Measurements from ENCODE around the gene ATR. TPM values are rescaled to one million over a fixed set of nuclear protein-coding genes. Genes with fewer than 3 reads are reported as not detected.

Gene ATR
- total RNA-seq, 1 experiment from 2014 or later: 24.7 TPM

DNA sequence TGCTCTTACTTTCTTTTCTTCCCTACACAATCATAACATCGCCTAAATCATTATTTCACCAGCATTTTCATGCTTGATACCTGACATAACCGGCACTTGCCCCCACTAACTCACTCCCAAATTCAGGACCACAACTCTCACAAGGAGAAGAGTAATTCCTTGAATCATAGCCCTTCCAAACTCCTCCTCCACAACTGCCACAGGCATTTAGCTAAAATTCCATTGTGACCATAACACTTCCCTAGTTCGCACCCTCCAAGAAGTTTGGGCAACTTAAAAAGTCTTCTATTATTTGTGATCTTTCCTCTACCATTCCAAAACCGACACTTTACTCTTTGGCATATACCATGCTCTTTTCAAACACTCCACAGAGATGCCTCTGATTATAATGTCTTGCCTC lies 71.3 kb downstream of the ATR start:
- ChIA-PET POLR2A (no interaction called here), CTCF (no interaction called here)
- intact Hi-C loops (cut with micrococcal nuclease): no loop called here

GRCh38 chr3:142502187-142502985 lies 76.1 kb downstream of the ATR start:
- peaks cover 2 to 6% of the 10 kb centered on the region in 2 experiments; a peak in 2 of 4 replicates for H3K36me3 ChIP-seq (ENCODE audit: control insufficient read depth in 1 of 2, insufficient read depth in 2 of 2, low read length in 2 of 2)
- ATAC-seq (no peak), DNase-seq (ENCODE audit: low read depth, low spot score) (no peak)
- H3K9me2 ChIP-seq (ENCODE audit: insufficient read depth): no peaks in the 10 kb centered on the region
- H3K9me3 ChIP-seq (ENCODE audit: control insufficient read depth in 1 of 2, insufficient read depth in 1 of 2, low read depth in 1 of 2, low read length in 2 of 2): no peaks in the 10 kb centered on the region
- ChIA-PET POLR2A (no interaction called here), RAD21 (ENCODE audit: low non-redundant PET in 1 of 2, low total read pairs in 2 of 2, uncharacterized antibody in 2 of 2, unreplicated experiment in 2 of 2) (interaction anchor here in 1 of 2 experiments (0.7 kb wide), 1 partner anchor 40 kb away, joined by 8 read pairs; no protein-coding TSS in a partner anchor), CTCF (no interaction called here)
- H2AFZ ChIP-seq (ENCODE audit: low read depth, low read length, poor library complexity, severe bottlenecking): no peak overlapping the region
- no peak overlapping the region for H3K4me3 ChIP-seq (replicated peaks in 1 of 2; ENCODE audit: low read depth in 1 of 2, low read length in 2 of 2)
- H3K27ac ChIP-seq (ENCODE audit: low read depth, low read length): no peak overlapping the region; the same call in 1 of the 2 replicates
- H3K4me1 ChIP-seq (ENCODE audit: control insufficient read depth in 1 of 2, insufficient read depth in 2 of 2, low read length in 2 of 2): peaks cover 7 to 17% of the 10 kb centered on the region in 2 experiments
- TF ChIP-seq EGR1 (IDR thresholded peaks at IDR 0.05; ENCODE audit: low read depth): no peak
- TF ChIP-seq, protein P1, sequence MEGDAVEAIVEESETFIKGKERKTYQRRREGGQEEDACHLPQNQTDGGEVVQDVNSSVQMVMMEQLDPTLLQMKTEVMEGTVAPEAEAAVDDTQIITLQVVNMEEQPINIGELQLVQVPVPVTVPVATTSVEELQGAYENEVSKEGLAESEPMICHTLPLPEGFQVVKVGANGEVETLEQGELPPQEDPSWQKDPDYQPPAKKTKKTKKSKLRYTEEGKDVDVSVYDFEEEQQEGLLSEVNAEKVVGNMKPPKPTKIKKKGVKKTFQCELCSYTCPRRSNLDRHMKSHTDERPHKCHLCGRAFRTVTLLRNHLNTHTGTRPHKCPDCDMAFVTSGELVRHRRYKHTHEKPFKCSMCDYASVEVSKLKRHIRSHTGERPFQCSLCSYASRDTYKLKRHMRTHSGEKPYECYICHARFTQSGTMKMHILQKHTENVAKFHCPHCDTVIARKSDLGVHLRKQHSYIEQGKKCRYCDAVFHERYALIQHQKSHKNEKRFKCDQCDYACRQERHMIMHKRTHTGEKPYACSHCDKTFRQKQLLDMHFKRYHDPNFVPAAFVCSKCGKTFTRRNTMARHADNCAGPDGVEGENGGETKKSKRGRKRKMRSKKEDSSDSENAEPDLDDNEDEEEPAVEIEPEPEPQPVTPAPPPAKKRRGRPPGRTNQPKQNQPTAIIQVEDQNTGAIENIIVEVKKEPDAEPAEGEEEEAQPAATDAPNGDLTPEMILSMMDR (IDR thresholded peaks at IDR 0.05 in 2 of 3, conservative IDR thresholded peaks at IDR 0.05 in 1 of 3; ENCODE audit: borderline replicate concordance in 1 of 3, insufficient read depth in 1 of 3, low read depth in 2 of 3, low read length in 2 of 3): no peak
- no peaks in the 10 kb centered on the region for H3K27me3 ChIP-seq (ENCODE audit: insufficient read depth, low read length)
- H3K4me2 ChIP-seq (ENCODE audit: low read length): no peak overlapping the region
- intact Hi-C loops (cut with micrococcal nuclease): no loop called here
- BruUV-seq (replicated peaks): no TSS peak
- H3K79me2 ChIP-seq (ENCODE audit: insufficient read depth, low read length): no peaks in the 10 kb centered on the region
- no peaks in the 10 kb centered on the region for H4K20me1 ChIP-seq (ENCODE audit: insufficient read depth)
- H3K9ac ChIP-seq (ENCODE audit: low read length): no peak overlapping the region

More for the DNA sequence above, 71.3 kb downstream of the ATR start:
- H3K4me3 ChIP-seq (replicated peaks in 1 of 2; ENCODE audit: low read depth in 1 of 2, low read length in 2 of 2): no peak overlapping the region
- H3K79me2 ChIP-seq (ENCODE audit: insufficient read depth, low read length): no peaks in the 10 kb centered on the region
- H3K27me3 ChIP-seq (ENCODE audit: insufficient read depth, low read length): no peaks in the 10 kb centered on the region
- no peak overlapping the region for H2AFZ ChIP-seq (ENCODE audit: low read depth, low read length, poor library complexity, severe bottlenecking)
- H3K4me2 ChIP-seq (ENCODE audit: low read length): no peak overlapping the region
- no peak for ATAC-seq
- BruUV-seq (replicated peaks): no TSS peak
- RAD21 ChIA-PET (ENCODE audit: low non-redundant PET in 1 of 2, low total read pairs in 2 of 2, uncharacterized antibody in 2 of 2, unreplicated experiment in 2 of 2): no interaction called here
- no peak for DNase-seq (ENCODE audit: low read depth, low spot score)
- H3K9ac ChIP-seq (ENCODE audit: low read length): no peak overlapping the region
- H3K9me2 ChIP-seq (ENCODE audit: insufficient read depth): no peaks in the 10 kb centered on the region
- H3K36me3 ChIP-seq (ENCODE audit: control insufficient read depth in 1 of 2, insufficient read depth in 2 of 2, low read length in 2 of 2): peaks cover 3 to 4% of the 10 kb centered on the region in 2 experiments; a peak in 2 of 4 replicates
- no peak for TF ChIP-seq EZH2phosphoT487 (IDR thresholded peaks at IDR 0.05; ENCODE audit: borderline replicate concordance)
- H4K20me1 ChIP-seq (ENCODE audit: insufficient read depth): 0 out of 2 replicates have a peak, but pooled peaks cover 3% of the 10 kb centered on the region
- H3K27ac ChIP-seq (ENCODE audit: low read depth, low read length): no peak overlapping the region
- no peaks in the 10 kb centered on the region for H3K9me3 ChIP-seq (ENCODE audit: control insufficient read depth in 1 of 2, insufficient read depth in 1 of 2, low read depth in 1 of 2, low read length in 2 of 2)
- peaks cover 0 to under 1% of the 10 kb centered on the region in 2 experiments; a peak in 1 of 4 replicates for H3K4me1 ChIP-seq (ENCODE audit: control insufficient read depth in 1 of 2, insufficient read depth in 2 of 2, low read length in 2 of 2)

Data from HCT116 (cell line).